Activated CD4-positive, CD25-positive, alpha-beta regulatory T cell treated with anti-CD3 and anti-CD28 coated beads, Interleukin-2, amount 50 U/mL, for 24 hours (primary cell): ENCODE data around the gene PRADC1.
"Not testable (repeated sequence)": the region's sequence is repeated elsewhere in the genome, so short reads cannot be mapped to it uniquely, and the experiment has no call there.

Source experiments
- ATAC-seq, 2 donors: fragments of 150-1000 bp; cut with Tn5 transposase; one replicate each; pipeline ENCODE4 v1.10.0; 2021; ENCODE audit warnings: mild to moderate bottlenecking in 1 of 2, moderate library complexity in 1 of 2

The PRADC1 gene

DNA sequence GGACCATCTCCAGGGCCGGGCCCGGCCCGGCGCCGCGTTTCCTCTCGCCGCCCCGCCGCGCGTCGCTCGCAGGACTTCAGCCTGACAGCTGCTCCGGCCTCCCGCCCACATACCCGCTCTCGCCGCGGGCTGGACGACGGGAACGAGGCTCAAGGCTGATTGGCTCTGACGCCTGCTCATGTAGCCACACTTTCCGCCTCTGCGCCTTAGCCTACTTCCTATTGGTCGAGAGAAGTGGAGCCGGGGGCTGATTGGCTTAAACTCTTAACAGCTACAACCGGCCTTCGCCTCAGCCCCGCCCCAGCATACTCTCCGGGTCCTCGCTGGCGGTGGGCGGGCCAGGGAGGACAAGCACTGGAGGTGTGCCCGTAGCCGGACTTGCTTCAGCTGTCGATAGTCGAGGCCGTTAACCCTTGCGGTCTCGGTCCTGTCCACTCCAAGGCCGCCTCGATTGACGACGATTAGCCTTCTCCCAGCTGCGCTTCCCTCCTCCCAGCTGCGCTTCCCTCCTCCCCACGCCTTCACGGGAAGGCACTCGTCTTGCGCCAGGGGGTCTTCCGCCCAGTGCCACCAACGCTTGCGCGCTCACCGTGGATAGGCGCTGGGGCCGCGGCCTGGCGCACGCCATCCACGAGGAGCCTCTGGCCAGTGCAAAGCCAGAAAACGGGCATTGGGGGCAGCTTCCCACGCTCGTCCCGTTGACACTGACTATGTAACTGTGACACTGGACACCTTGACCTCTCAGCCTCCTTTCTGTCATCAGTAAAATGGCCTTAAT is at the start of gene PRADC1:
Gene PRADC1 (minus strand): TSS at position 86 of the 778 bp plus-strand sequence. CDS start 79 bp downstream, at position 7.
- peak; percentile 88 to 90 for ATAC-seq

DNA sequence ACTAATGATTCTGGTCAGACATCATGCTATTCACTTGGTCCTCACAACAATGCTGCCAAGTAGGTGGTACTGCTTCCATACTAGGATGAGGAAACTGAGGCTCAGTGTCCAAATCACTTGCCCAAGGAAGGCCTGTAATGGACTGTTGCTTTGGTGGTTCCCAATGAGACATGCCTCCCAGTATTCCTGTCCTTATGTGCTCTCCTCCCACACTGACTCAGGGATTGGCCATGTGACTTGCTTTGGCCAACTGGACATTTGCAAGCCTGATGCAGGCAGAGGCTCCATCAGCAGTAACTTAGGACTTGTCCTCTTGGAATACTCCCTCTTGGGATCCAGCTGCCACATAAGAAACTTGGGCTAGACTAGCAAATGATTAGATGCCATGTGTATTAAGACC is 48.2 kb upstream of the PRADC1 start:
- no peak for ATAC-seq

DNA sequence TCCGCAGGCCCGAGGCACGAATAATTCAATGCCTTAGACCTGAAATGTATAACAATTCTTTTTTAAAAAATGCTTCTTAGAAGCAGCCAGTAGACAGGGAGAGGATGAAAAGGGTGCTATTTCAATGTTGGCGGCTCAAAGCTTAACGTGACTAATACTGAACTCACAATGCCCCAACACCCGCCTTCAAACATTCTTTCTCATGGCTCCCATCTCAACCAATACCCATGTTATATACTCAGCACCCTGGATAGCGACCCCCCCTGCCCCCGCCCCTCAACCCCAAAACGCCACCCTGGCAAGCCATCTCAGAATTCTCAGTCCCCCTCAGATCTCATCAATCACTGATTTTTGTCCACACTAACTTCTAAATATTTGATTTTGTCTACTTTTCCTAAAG is 46.8 kb upstream of the PRADC1 start:
- no peak for ATAC-seq

DNA sequence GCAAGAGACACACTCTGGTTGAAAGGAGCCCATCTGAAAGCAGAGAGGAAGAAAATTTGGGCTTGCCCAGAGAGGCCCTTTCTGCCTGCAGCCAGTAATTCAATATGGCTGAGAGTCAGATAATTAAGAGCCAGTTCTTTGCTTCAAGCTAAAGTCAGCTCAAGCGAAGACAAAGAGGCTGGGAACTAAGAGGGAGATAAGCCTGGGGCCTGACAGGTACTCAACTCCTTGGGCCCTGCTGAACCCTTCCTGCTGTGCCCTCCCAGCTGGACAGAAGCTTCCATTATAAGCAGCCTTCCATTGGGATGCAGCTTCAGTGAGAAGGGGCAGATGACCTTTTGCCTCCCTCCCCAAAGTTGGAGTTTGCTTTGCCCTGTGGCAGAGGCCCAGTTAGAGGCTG is 39.2 kb upstream of the PRADC1 start:
- no peak for ATAC-seq

DNA sequence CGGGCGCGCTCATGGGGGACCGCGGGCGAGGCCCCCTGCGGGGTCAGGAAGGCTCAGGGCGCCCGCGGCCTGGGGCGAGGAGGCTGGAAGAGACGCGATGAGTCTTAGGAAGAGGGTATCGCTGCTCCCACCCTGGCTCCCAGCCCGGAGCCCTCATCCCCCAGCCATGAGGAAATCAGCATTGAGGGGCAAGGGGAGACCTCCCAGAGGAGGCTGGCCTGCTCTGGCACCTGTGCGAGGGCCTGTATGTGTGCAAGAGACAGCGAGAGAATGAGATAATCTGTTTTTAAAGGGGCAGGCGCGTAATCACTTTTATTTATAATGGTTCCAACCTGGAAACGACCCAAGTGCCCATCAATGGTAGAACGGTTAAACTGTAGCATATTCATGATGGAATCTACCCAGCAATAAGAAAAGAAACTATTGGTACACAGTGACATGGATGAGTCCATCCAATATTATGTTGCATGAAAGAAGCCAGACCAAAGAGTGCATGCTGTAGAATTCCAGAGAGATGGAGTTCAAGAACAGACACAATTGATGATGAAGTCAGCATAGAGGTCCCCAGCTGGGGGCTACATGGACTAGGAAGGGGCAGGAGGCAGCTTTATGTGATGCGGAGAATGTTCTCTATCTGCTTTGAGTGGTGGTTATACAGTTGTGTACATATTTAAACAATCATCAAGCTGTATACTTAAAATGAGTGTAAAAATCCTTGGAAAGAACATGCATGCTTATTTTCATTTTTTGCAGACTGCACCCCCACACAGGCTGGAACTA is 36.8 kb upstream of the PRADC1 start:
- peak in 1 of 2 donors; percentile 27 for ATAC-seq

DNA sequence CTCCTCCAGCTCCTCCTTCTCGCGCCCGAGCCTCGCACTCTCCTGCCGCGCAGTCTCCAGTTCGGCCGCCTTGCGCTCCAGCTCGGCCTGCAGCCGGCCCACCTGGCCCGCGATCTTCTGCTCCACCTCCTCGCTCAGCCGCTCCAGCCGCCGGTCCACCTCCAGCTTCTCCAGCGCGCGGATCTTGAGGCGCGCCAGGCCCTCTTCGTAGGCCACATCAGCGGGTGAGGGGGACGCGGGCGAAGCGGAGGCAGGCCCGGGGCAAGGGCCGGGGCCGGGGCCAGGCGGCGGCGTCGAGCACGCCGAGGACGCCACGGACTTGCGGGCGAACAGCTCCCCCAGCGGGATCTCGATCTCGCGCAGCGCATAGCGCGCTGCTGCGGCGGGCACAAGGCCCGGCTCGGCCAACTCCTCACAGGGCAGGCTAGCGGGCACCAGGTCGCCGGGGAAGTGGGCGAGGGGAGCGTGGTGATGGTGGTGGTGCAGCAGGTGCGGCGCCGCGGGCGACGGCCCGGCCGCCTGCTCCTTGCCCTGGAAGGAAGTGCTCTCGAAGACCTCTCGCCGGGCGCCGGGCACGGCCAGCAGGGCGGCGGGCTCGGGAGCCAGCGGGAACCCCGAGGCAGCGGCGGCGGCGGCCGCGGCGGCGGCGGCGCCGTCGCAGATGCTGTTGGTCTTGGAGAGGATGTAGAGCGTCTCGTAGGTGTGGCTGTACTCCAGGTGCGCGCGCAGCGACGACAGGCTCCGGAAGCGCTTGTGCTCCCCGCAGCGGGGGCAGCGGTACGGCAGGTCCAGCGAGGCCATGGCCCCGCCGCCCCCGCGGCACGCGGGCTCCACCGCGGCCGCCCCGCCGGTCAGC is 36.0 kb upstream of the PRADC1 start:
- ATAC-seq = peak; percentile 89 to 91

DNA sequence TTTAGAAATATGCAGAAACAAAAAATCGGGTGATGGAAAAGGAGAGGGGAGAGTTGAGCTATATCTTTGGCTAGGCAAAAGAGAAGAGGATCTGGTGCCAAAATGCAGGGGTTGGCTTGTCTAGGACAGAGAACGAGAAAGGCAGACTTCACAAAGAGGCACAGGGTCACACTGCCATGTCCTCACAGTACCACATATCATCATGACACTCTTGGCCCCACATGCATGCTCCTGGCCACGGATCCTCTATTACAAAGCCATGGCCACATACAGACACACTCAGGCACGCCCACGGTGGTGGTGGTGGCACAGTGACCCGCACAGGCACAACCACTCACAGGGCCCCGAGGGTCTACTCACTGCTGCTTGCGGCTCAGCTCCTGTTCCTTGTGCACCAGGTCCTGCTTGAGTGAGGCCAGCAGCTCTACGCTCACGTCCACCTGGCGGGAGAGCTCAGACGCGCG is 35.4 kb upstream of the PRADC1 start:
- ATAC-seq = no peak

DNA sequence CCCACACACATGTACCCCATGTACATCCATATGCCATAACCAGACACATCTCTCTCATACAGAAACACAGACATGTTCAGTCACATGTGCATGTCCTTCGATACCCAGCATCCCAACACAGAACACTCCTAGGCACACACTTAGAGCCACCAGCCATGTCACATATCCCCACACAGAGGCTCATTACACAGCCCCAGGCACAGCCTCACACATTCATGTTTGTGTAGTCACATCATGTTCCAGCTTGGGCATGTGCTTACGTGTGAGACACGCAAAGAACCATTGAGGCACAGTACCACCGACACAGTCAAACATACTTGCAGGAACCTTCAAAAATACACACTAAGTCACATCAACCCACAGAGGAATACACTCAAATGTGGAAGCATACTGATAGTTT is 34.0 kb upstream of the PRADC1 start:
- ATAC-seq = no peak

DNA sequence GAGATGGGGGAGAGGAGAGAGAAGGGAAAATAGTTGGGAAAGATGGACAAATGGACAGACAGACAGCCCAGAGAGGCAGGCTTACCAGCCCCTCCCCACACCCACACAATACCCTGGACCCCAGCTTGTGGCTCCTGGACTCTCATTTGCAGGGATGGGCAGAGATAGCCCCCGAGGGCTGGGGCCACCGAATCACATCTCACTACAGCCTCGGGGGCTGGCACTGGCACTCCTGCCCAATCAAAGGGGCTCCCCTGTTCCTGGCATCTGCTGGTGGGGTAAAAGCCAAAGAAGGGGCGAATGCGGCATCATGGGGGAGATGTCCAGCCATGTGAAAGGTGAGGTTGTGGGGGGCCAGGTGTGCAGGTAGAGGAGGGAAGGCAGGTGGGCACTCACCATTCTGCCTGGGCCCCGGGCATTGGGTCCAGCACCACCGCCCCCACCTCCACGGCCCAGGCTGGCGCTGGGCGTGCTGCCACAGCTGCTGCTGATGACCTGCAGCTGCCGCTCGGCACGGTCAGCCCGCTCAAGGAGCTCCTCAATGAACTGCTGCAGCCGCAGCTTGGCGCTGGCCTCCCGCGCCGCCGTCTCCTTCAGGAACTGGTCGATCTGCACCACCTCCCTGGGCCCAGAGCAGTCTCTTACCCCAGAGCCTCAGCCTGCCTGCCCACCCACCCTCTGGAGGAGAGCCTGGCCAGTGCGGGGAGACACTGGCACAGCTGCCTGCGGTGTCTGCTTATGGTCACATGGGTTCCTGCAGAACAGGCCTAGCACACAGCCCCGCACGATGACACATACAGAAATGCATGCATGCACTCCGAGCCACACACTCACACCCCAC is 33.2 kb upstream of the PRADC1 start:
- ATAC-seq = no peak

DNA sequence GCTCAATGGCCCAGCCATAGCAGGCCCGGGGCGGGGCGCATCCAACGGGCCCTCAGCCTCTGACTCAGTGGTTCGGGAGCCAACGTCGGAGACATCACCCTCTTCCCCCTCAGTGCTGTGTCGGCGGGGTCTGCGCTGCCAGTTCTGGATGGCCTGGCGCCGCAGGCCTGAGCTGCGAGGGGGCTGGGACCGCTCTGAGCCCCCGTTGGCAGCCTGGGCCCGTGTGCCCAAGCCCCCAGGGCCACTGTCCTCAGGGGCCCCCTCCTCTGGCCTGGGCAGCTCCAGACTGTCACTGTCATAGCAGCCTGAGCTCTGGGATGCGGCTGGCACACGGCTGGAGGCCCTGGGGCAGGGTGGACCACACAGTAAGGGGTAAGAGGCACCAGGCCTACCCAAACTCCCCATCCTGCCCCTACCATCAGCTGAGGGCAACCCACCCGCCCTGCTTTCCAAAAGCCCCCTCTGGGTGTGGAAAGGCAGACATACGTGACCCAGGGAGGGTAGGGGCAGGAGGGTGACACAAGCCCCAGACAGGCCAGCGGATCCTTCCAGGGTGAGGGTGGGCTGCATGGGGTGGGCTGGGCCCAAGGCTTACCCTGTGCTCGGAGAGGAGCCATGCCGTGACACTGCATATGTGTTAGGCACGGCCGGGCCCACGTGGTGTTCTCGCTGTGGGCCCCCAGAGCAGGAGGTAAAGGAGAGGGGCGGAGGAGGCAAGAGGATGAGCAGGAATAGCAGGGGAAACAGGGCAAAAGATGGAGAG is 32.4 kb upstream of the PRADC1 start:
- no peak for ATAC-seq

DNA sequence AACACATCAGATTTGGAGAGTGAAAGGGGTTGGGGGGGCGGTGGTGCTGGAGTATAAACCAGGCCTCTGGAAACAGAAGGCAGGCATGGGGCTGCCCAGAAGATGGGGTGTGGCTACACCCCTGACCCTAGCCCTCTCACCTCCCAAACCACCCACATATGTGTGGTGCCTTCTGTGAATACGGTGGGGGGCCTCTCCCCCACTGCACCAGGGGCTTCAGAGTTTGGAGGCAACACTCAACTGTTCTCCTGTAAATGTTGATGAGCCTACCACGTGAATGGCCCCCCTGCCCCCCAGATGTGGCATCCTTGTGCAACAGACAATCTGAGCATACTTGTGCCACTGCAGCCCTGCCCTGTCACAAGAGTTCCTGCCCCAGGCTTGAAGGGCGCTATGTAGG is 31.7 kb upstream of the PRADC1 start:
- ATAC-seq = no peak

DNA sequence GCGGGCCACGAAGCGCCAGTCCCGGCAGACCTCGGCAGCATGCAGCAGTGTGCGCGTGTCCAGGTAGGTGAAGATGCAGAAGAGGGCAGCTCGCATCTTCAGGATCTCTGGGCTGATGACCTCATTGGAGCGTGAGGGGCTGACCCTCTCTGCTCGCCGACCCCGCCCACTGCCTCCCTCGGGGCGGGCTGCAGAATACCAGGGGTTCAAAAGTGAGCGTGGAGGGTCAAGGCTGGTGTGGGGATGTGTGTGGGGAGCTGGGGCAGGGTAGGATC is 31.2 kb upstream of the PRADC1 start:
- ATAC-seq = no peak

DNA sequence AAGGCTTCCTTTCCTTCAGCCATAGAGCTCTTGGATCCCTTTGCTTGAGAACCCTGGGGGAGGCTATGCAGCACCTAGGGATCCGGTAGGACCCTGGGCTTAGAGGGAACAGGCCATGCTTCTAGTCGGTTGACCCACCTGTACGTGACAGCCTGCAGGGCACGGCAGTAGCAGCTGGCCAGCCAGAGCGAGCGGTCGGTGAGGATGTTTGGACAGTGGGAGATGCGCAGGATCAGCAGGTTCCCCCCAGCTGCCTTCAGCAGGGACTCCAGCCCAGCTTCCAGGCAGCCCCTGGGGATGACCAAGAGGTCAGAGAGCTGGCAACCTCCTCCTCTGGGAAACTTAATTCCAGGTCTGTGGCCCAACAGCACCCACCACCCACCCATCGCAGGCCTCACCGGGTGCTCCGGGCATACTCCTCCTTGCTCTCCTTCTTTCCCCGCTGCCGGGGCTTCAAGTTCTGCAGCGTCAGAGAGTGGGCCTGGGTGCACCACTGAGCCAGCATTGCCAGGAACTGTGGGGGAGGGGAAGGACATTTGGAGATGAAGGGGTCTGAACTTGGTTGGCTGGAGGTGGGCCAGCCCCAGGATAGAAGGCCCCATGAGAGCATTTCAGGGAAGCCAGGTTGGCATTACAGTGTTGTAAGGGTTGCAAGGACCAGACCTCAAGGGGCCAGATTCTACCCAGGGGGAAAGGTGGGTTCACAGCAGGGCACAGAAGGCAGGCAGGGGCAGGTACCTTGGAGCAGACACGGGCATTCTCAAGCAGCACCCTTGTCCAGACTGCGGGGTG is 30.7 kb upstream of the PRADC1 start:
- no peak for ATAC-seq

DNA sequence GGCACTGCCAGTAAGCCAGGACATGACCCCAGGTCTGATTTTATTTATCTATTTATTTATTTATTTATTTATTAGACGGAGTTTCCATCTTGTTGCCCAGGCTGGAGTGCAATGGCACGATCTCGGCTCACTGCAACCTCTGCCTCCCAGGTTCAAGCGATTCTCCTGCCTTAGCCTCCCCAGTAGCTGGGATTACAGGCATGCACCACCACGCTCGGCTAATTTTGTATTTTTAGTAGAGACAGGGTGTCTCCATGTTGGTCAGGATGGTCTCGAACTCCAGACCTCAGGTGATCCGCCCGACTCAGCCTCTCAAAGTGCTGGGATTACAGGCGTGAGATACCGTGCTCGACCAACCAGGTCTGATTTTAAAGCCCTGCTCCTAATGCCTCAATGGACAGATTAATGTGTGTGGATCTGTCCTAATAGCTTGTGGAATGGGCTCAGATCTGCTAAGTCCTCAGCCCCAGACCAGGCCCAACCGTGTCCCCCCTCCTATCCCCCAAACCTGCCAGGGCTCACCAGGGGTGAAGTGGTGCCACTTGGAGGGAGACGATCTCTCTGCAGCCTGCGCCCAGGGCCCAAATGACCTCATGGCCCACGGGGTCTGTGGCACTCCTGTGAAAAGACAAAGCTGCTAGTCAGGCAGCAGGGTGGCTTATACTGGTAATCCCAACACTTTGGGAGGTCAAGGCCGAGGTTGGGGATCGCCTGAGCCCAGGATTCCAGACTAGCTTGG is 29.8 kb upstream of the PRADC1 start:
- ATAC-seq = not testable (repeated sequence)

DNA sequence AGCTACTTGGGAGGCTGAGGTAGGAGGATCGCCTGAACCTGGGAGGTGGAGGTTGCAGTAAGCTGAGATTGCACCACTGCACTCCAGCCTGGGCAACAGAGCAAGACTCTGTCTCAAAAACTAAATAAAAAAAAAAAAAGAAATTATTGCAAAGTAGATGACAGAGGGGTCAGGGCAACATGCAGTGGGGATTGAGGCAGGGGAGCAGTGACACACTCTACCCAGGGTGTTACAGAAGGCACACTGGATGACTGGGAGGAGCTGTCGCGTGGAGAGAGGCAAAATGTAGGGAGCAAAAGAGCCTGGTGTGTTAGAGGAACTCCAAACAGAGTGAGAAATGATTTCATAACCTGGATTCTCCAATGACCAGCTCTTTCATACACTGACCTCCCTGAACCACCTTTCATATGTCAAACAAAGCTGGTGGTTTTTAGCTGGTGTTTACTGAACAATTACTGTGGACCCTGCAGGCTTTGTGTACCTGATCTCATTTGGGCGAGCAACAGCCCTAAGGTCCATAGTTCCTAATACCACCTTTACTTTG is 29.1 kb upstream of the PRADC1 start:
- ATAC-seq = no peak

DNA sequence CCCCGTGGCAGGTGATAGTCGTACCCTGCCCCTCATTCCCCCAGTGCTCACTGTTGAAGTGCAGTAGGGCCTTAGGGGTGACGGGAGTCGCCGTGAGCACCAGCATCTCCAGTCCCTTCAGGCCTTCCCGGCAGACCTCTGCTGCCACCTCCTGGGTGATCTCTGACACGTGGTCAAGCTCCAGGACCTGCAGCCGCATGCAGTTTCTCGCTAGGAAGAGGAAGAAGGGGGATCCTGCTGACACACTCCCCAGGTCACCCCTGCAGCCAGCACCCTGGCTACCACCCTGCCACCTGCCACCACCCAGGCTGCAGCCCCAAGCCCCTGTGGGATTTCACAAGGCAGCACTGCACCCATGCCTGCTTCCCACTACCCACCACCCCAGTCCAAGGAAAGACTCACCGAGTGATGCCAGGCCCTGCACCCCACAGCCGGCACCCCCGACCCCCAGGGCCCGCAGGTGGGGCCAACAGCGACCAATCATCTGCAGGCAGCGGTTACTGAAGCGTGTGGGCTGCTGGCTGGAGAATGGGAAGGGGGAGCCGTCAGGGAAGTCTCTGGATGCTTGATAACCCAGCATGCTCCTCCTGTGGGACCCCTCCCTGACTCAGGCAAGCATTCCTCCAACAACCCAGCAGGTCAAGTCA is 27.4 kb upstream of the PRADC1 start:
- no peak for ATAC-seq

DNA sequence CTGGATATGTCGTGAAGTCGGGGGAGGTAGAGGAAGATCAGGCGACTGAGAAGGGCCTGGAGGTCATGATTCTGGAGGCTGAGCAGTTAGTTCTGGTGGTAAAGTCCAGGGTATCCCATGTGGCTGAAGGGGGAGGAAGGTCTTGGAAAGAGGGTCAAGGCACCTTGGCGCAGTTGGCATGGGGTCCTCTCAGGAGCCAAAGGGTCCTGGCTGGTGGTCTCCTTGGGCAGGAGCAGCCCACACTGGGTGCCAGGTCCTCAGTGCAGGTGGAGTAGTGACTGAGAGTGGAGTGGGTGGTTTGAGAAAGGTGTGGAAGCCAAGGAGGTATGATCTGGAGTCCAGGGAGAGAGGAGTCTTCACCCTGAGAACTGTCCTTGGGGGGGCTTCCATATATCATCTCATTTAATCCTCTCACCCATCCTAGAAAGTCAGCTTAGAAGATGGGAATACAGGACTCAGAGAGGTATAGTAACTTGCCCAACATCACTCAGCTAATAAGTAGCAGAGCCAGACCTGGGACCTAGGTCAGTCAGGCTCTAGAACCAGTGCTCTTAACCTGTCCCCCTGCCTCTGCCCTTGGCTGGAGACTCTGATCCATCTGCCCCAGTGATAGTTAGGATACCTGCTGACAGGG is 26.8 kb upstream of the PRADC1 start:
- no peak for ATAC-seq

DNA sequence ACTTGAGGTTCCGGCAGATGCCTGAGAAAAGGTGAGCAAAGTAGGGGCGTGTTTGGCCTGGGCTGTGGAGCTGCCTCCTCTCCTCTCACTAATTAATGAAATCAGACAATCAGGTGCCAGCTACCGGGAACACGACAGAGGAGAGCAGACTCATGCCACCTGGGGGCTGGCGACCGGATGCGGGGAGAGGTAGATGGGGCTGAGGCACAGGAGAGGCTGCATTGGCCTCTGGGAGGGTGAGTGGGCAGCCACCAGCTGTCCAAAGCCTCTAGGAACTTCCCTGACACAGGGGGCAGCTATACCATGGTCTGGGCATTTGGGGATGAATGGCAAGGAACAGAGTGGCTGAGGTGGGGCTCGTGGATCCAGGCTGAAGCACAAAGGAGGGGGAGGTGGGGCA is 26.2 kb upstream of the PRADC1 start:
- no peak for ATAC-seq

DNA sequence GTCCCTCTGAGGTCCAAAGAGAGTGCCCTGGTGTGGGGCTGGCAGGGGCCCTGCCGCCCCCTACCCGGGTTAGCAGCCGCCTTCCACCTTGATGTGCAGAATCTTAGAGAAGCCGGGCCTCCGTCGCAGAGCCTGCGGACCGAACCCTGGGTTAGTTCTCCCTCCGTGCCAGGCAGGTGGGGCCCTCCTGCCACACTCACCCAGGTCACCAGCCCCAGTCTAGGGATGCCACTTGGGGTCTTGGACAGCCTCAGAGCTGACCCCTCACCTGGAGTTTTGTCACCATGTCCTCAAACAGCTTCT is 25.8 kb upstream of the PRADC1 start:
- ATAC-seq = no peak
